ENCODE measurements around the gene PSME3.

- TF ChIP-seq REST (IDR thresholded peaks at IDR 0.05; ENCODE audit: low read depth, low read length) (no peak), MAX (IDR thresholded peaks at IDR 0.05; ENCODE audit: low read depth) (no peak), CTCF (IDR thresholded peaks at IDR 0.05) (no peak), NRF1 (IDR thresholded peaks at IDR 0.05; ENCODE audit: low read depth, low read length) (no peak), MXI1 (IDR thresholded peaks at IDR 0.05; ENCODE audit: low read depth, low read length) (no peak), USF2 (IDR thresholded peaks at IDR 0.05; ENCODE audit: borderline replicate concordance, low read depth, low read length) (no peak), EP300 (IDR thresholded peaks at IDR 0.05; ENCODE audit: borderline replicate concordance in 1 of 2, low read depth in 1 of 2, low read length in 1 of 2) (no peak), JUND (IDR thresholded peaks at IDR 0.05) (no peak), YY1 (IDR thresholded peaks at IDR 0.05; ENCODE audit: low read depth) (no peak), USF1 (IDR thresholded peaks at IDR 0.05; ENCODE audit: borderline replicate concordance, low read depth) (no peak), FOXM1 (IDR thresholded peaks at IDR 0.05; ENCODE audit: low read depth) (no peak), RFX5 (IDR thresholded peaks at IDR 0.05; ENCODE audit: low read length) (no peak)
Measured at GRCh38 chr17:42833767-42834422, 698 bp downstream of the PSME3 start.
